ENCODE results near the gene ROBO1.

Gene ROBO1

DNA sequence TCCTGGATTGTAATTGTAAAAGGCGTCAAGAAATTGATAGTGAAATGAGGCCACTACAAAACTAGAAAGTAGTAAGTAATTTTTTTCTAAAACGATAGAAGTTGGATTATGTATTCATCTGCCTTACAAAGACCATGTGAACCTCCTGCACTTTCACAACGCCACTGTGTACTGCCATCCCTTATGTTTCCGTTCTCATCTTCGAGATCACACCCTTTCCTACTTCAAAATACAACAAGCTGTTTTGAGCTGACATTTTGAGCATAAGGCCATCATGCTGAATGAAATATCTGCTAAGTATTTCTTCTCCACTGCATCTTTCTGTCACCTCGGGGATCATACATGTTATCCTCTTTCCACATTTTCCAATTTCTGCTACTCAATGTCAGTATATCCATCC, 885.5 kb downstream of the ROBO1 start:
- TF ChIP-seq, protein P1, sequence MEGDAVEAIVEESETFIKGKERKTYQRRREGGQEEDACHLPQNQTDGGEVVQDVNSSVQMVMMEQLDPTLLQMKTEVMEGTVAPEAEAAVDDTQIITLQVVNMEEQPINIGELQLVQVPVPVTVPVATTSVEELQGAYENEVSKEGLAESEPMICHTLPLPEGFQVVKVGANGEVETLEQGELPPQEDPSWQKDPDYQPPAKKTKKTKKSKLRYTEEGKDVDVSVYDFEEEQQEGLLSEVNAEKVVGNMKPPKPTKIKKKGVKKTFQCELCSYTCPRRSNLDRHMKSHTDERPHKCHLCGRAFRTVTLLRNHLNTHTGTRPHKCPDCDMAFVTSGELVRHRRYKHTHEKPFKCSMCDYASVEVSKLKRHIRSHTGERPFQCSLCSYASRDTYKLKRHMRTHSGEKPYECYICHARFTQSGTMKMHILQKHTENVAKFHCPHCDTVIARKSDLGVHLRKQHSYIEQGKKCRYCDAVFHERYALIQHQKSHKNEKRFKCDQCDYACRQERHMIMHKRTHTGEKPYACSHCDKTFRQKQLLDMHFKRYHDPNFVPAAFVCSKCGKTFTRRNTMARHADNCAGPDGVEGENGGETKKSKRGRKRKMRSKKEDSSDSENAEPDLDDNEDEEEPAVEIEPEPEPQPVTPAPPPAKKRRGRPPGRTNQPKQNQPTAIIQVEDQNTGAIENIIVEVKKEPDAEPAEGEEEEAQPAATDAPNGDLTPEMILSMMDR (IDR thresholded peaks at IDR 0.05): no peak
- no peak overlapping the region for H3K27ac ChIP-seq
- no peak overlapping the region for H3K4me3 ChIP-seq
- no peak for DNase-seq (ENCODE audit: low spot score)

DNA sequence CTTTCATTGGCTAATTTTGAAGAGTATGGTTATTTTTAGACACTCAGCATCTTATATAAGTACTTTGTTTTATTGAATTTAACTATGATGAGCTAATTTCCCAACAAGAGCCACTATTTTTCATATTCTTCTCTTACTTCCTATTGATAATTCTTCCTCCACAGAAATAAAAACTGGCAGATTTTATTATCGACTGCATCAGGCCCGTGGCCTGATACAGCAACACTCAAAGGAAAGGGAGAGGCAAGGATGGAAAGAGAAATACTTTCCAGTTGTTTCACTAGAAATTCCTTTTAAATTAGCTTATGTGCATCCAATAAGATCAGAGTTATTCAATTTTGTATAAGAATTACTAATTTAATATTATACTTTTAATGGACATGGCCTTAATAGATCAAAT, 886.3 kb downstream of the ROBO1 start:
- Histone ChIP-seq H3K4me3 (no peak overlapping the region), H3K27ac (peak overlapping the region; percentile 50 to 70)
- DNase-seq (ENCODE audit: low spot score): no peak
- TF ChIP-seq, protein P1 (IDR thresholded peaks at IDR 0.05): no peak

DNA sequence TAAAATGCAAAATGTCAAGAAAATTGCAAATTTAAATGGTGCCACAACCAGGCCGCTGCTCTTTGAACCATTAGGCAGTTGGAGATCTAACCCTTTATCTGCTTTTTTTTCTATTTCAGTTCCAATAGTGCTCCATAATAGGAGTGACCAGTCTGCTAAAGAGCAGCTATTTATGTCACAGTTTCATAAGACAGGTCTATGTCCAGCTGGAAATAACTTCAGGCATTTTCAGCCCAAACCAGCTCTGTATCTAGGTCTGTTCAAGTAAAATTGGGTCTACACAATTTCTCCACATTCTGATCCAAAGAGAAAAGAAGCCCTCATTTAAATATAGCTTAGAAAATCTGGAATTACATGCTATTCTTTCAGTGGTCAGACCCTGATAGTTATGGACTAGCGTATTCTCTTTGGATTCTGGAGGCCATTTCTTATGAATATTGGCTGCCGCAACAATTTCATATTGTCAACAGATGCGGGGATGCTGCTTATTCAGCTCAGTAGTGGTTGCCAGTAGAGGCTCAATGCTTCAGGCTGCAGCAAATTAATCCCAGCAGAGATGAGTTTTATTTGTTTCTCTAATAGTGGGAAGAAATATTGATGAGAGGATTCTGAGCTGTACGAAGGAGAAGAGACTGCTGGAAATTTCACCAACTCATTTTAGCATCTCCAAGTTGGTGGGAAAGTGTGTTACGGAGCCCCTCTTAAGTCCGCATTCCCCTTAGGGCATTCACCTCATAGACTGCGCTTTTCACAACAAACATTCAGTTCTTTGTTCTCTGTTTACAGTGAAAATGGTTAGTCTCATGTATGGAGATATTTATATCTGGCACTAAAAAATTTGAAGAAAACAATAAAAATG, 887.0 kb downstream of the ROBO1 start:
- peak overlapping the region; percentile 50 to 70 for H3K27ac ChIP-seq
- DNase-seq (ENCODE audit: low spot score): no peak
- peak overlapping the region; percentile 21 for H3K4me3 ChIP-seq
- TF ChIP-seq, protein P1 (IDR thresholded peaks at IDR 0.05): no peak

DNA sequence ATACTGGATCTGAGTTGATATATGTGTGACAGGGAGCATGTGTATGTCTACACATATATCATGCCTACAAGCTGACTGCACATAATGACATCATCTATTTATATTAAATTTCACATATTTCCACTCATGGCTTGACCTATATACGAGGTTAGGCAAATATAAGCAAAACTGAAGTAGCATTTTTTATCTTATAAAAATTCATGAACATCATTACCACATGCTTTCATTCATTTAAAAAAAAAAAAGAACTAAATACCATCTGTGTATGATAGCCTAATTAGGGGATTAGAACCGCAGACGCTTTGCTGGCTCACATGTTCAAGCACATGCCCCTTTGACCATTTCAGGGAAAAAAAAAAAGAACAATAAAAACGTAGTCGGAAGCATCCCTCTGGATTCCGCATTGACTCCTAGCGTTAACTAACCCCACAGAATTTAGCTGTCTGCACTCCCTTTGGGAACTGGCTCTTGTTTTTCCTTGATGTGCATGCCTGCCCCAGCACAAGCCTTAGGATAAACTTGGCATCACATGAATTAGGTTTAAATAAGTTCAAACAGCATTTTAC, 888.4 kb downstream of the ROBO1 start:
- TF ChIP-seq, protein P1 (IDR thresholded peaks at IDR 0.05): no peak
- Histone ChIP-seq H3K4me3 (no peak overlapping the region), H3K27ac (no peak overlapping the region)
- no peak for DNase-seq (ENCODE audit: low spot score)

DNA sequence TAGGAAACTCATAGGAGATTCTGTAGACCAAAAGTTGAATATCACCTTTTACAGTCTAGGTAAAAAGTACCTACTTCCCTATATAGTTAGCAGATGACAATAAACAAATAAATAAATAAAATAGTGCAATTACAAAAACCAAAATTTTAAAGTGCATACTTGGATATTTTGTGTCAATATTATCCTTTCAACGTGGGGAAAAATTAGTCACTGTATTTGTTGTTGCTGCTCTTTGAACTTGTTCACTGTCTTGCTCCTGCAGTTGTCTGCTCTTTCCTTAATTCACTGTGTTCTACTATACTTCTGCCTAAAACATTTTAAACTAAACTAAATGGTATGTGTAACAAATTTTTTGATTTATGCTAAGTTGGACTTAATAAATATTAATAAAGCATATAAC, 889.0 kb downstream of the ROBO1 start:
- TF ChIP-seq, protein P1 (IDR thresholded peaks at IDR 0.05): no peak
- no peak overlapping the region for H3K27ac ChIP-seq
- DNase-seq (ENCODE audit: low spot score): no peak
- H3K4me3 ChIP-seq: no peak overlapping the region

DNA sequence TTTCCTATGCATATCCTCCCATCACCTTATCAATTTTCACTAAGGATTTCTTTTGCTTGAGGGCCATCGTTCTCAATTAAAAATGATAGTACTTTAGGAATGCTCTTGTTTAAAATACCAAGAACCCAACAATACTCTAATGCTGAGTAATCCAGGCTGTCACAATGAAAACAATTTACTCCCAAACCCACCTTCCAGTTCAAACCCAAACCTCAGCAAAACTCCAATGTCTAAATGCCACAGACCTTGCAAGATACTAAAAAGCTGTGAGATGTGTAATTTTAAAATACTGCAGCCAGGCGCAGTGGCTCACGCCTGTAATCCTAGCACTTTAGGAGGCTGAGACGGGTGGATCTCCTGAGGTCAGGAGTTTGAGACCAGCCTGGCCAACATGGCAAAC, 889.8 kb downstream of the ROBO1 start:
- TF ChIP-seq, protein P1 (IDR thresholded peaks at IDR 0.05): no peak
- no peak for DNase-seq (ENCODE audit: low spot score)
- Histone ChIP-seq H3K4me3 (no peak overlapping the region), H3K27ac (no peak overlapping the region)

DNA sequence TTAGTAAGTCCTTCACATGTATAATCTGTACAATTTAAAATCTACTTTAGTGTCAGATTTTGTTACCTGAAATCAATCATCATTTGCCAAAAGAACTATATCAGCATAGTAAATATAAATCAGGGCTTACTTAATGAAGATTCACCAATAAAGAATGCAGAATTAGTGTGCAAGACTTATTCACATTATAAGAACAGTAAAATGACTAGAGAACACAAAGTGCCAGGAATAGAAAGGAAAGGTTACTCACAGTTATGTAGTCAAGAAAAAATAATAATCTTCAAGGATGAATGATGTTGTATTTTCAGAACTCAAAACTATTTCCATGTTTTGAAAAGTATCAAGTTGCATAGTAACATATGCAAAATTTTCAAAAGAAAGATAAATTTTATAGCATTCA, 891.9 kb downstream of the ROBO1 start:
- Histone ChIP-seq H3K27ac (no peak overlapping the region), H3K4me3 (no peak overlapping the region)
- TF ChIP-seq, protein P1 (IDR thresholded peaks at IDR 0.05): no peak
- no peak for DNase-seq (ENCODE audit: low spot score)

All from coronary artery (tissue), 2 donors.